Activated CD8-positive, alpha-beta T cell treated with anti-CD3 and anti-CD28 coated beads for 36 hours (primary cell): ENCODE results near the gene KRTAP6-1. TPM values are rescaled to one million over a fixed set of nuclear protein-coding genes. Genes with fewer than 3 reads are reported as not detected.

Experiments used
- ATAC-seq: fragments of 200-7000 bp; cut with Tn5 transposase; one replicate; pipeline ENCODE4 v1.10.0; 2021; ENCODE audit warnings: mild to moderate bottlenecking, moderate library complexity
- CTCF ChIA-PET: fragments of 350-600 bp; sonication (Branson Sonifier 250); formaldehyde crosslinking; loops from one replicate; lab custom pipeline; 2021; ENCODE audit warnings: antibody characterized with exemption; lab: Charles Lee
- POLR2A ChIA-PET: fragments of 350-600 bp; sonication (Branson Sonifier 250); formaldehyde crosslinking; loops from one replicate; lab custom pipeline; 2021; ENCODE audit warnings: antibody characterized with exemption; lab: Charles Lee
- DNase-seq: peaks from one replicate; pipeline ENCODE4 v3.0.0-alpha.2; 2020
- H3K27ac Mint-ChIP-seq: one replicate; pipeline ENCODE4 v1.8.0; 2021; ENCODE audit warnings: mild to moderate bottlenecking, mixed read lengths
- H3K27me3 Mint-ChIP-seq: one replicate; pipeline ENCODE4 v1.8.0; 2021; ENCODE audit warnings: mixed read lengths
- H3K36me3 Mint-ChIP-seq: one replicate; pipeline ENCODE4 v1.8.0; 2021; ENCODE audit warnings: low read depth, mixed read lengths
- H3K4me1 Mint-ChIP-seq: one replicate; pipeline ENCODE4 v1.8.0; 2021; ENCODE audit warnings: low read depth, mixed read lengths
- H3K4me3 Mint-ChIP-seq: one replicate; pipeline ENCODE4 v1.8.0; 2021; ENCODE audit warnings: mild to moderate bottlenecking, moderate library complexity, mixed read lengths
- H3K9me3 Mint-ChIP-seq: one replicate; pipeline ENCODE4 v1.8.0; 2021; ENCODE audit warnings: mixed read lengths
- CTCF ChIP-seq: fragments of 200-600 bp; IDR thresholded peaks from one replicate; pipeline ENCODE4 v1.8.0; 2022; ENCODE audit warnings: antibody characterized with exemption, mild to moderate bottlenecking
- intact Hi-C: fragments of 100-400 bp; cut with micrococcal nuclease; formaldehyde crosslinking; loops from one replicate; pipeline ENCODE4 v1.10.0; 2022
- total RNA-seq, 2 experiments: library from RNA; stranded (reverse); gene quantifications; one replicate each; pipeline ENCODE4 v1.2.3, GENCODE V29; 2021

The KRTAP6-1 gene
- total RNA-seq: not detected

GRCh38 chr21:30613836-30614235 lies at the start of gene KRTAP6-1:
Gene KRTAP6-1, minus strand, starts transcription at chr21:30613930. Its CDS starts 26 bp downstream, at chr21:30613904.
- intact Hi-C loops: no loop called here

GRCh38 chr21:30652891-30653290 lies 39.2 kb upstream of the KRTAP6-1 start:
- intact Hi-C loops: no loop called here
- ChIA-PET CTCF (no interaction called here), POLR2A (no interaction called here)
- ATAC-seq: no peak
- no peaks in the 10 kb centered on the region for H3K4me1 Mint-ChIP-seq
- H3K27ac Mint-ChIP-seq: no peak overlapping the region
- DNase-seq: no peak
- no peak overlapping the region for H3K4me3 Mint-ChIP-seq
- TF ChIP-seq CTCF: no peak
- peaks cover 3% of the 10 kb centered on the region for H3K27me3 Mint-ChIP-seq
- H3K36me3 Mint-ChIP-seq: no peaks in the 10 kb centered on the region
- no peaks in the 10 kb centered on the region for H3K9me3 Mint-ChIP-seq

More at GRCh38 chr21:30613836-30614235, at the start of gene KRTAP6-1:
- TF ChIP-seq CTCF: no peak
- CTCF ChIA-PET: no interaction called here
- POLR2A ChIA-PET: no interaction called here
- DNase-seq (no peak), ATAC-seq (no peak)
- Mint-ChIP-seq H3K36me3 (no peaks in the 10 kb centered on the region), H3K4me3 (no peak within 1 kb of the TSS), H3K4me1 (no peaks in the 10 kb centered on the region), H3K27ac (no peak within 1 kb of the TSS), H3K27me3 (no peaks in the 10 kb centered on the region), H3K9me3 (no peaks in the 10 kb centered on the region)

- no peak overlapping the region for H3K27ac Mint-ChIP-seq
- H3K36me3 Mint-ChIP-seq: no peaks in the 10 kb centered on the region
- no peak for DNase-seq
- intact Hi-C loops: no loop called here
- no peak overlapping the region for H3K4me3 Mint-ChIP-seq
- H3K9me3 Mint-ChIP-seq: no peaks in the 10 kb centered on the region
- ChIA-PET POLR2A (no interaction called here), CTCF (no interaction called here)
- no peaks in the 10 kb centered on the region for H3K4me1 Mint-ChIP-seq
- no peak for ATAC-seq
- H3K27me3 Mint-ChIP-seq: peaks cover 3% of the 10 kb centered on the region
- no peak for TF ChIP-seq CTCF
Measured at GRCh38 chr21:30646904-30647414, 33.2 kb upstream of the KRTAP6-1 start.

- H3K36me3 Mint-ChIP-seq: no peaks in the 10 kb centered on the region
- H3K4me3 Mint-ChIP-seq: no peak within 1 kb of the TSS
- H3K4me1 Mint-ChIP-seq: no peaks in the 10 kb centered on the region
- intact Hi-C loops: no loop called here
- TF ChIP-seq CTCF: no peak
- no peaks in the 10 kb centered on the region for H3K27me3 Mint-ChIP-seq
- ATAC-seq (no peak), DNase-seq (no peak)
- H3K27ac Mint-ChIP-seq: no peak within 1 kb of the TSS
- ChIA-PET CTCF (no interaction called here), POLR2A (no interaction called here)
- no peaks in the 10 kb centered on the region for H3K9me3 Mint-ChIP-seq
Measured at GRCh38 chr21:30642564-30642963, 28.8 kb upstream of the KRTAP6-1 start, which contains the start of gene KRTAP20-3. Gene KRTAP20-3, plus strand, starts transcription at chr21:30642864.

GRCh38 chr21:30638686-30639085 lies 25.0 kb upstream of the KRTAP6-1 start:
- H3K4me1 Mint-ChIP-seq: no peaks in the 10 kb centered on the region
- no peak overlapping the region for H3K4me3 Mint-ChIP-seq
- H3K36me3 Mint-ChIP-seq: no peaks in the 10 kb centered on the region
- ChIA-PET POLR2A (no interaction called here), CTCF (no interaction called here)
- H3K27me3 Mint-ChIP-seq: no peaks in the 10 kb centered on the region
- ATAC-seq (no peak), DNase-seq (no peak)
- H3K9me3 Mint-ChIP-seq: no peaks in the 10 kb centered on the region
- no peak overlapping the region for H3K27ac Mint-ChIP-seq
- TF ChIP-seq CTCF: no peak
- intact Hi-C loops: no loop called here
